Caco-2 (cell line): ENCODE data around the gene ANK3. TPM values are rescaled to one million over a fixed set of nuclear protein-coding genes. Genes with fewer than 3 reads are reported as not detected.

Source experiments
- BruUV-seq: library from RNA; stranded (reverse); fragments of 400-500 nt; replicated peaks from 2 replicates; lab custom pipeline; 2021; lab: Mats Ljungman, UMichigan
- CTCF ChIA-PET: fragments of 300-600 bp; sonication (Branson Sonifier 250); formaldehyde crosslinking; loops from one replicate; lab custom pipeline; 2022; ENCODE audit warnings: antibody characterized with exemption; lab: Charles Lee
- POLR2A ChIA-PET: fragments of 300-600 bp; sonication (Branson Sonifier 250); formaldehyde crosslinking; loops from one replicate; lab custom pipeline; 2022; ENCODE audit warnings: antibody characterized with exemption; lab: Charles Lee
- DNase-seq, 2 experiments: peaks; one replicate each; pipeline versions ENCODE4 v3.0.0 to v3.0.0-alpha.2; 2020 to 2022
- H3K27me3 ChIP-seq: replicated peaks from 2 replicates; pipeline ENCODE4 v1.6.0; 2011; ENCODE audit warnings: low read length; ENCODE audit not compliant: control insufficient read depth, insufficient read depth
- H3K36me3 ChIP-seq: 2 replicates; pipeline ENCODE4 v1.5.1; 2011; ENCODE audit warnings: low read length; ENCODE audit not compliant: control insufficient read depth, insufficient read depth
- H3K4me1 ChIP-seq: fragments of 250-450 bp; sonication (Bioruptor Pico); 2 replicates; pipeline ENCODE4 v1.5.1; 2020; ENCODE audit warnings: mild to moderate bottlenecking
- H3K4me3 ChIP-seq: 2 replicates; pipeline ENCODE4 v1.5.1; 2011; ENCODE audit warnings: low read depth, mild to moderate bottlenecking, control low read depth, low read length
- H3K9me3 ChIP-seq: fragments of 250-450 bp; sonication (Bioruptor Pico); 2 replicates; pipeline ENCODE4 v1.5.1; 2020; ENCODE audit warnings: mild to moderate bottlenecking, moderate library complexity
- H3K27ac Mint-ChIP-seq: one replicate; pipeline ENCODE4 v1.8.0; 2022; ENCODE audit warnings: mixed read lengths; ENCODE audit not compliant: unreplicated experiment
- H3K27me3 Mint-ChIP-seq: one replicate; pipeline ENCODE4 v1.8.0; 2022; ENCODE audit warnings: mixed read lengths; ENCODE audit not compliant: insufficient read depth, unreplicated experiment
- H3K36me3 Mint-ChIP-seq: one replicate; pipeline ENCODE4 v1.8.0; 2022; ENCODE audit warnings: mild to moderate bottlenecking, mixed read lengths; ENCODE audit not compliant: insufficient read depth, unreplicated experiment
- H3K4me1 Mint-ChIP-seq: one replicate; pipeline ENCODE4 v1.8.0; 2022; ENCODE audit warnings: low read depth, mixed read lengths; ENCODE audit not compliant: unreplicated experiment
- H3K4me3 Mint-ChIP-seq: one replicate; pipeline ENCODE4 v1.8.0; 2022; ENCODE audit warnings: mild to moderate bottlenecking, moderate library complexity, mixed read lengths; ENCODE audit not compliant: unreplicated experiment
- H3K9me3 Mint-ChIP-seq: one replicate; pipeline ENCODE4 v1.8.0; 2022; ENCODE audit warnings: mixed read lengths; ENCODE audit not compliant: unreplicated experiment
- CTCF ChIP-seq, 2 experiments: fragments of 200-600 bp in 1 of 2; IDR thresholded peaks; 1 replicate in 1 of 2; 2 replicates in 1 of 2; pipeline versions ENCODE4 v1.5.1 to v1.8.0; 2011 to 2022; ENCODE audit warnings: antibody characterized with exemption in 1 of 2, control low read depth in 1 of 2, inconsistent platforms in 1 of 2, low read depth in 1 of 2, low read length in 1 of 2, mild to moderate bottlenecking in 1 of 2, moderate library complexity in 1 of 2; ENCODE audit not compliant: insufficient read depth in 1 of 2, severe bottlenecking in 1 of 2, unreplicated experiment in 1 of 2
- intact Hi-C: fragments of 100-400 bp; cut with micrococcal nuclease; formaldehyde crosslinking; loops from one replicate; pipeline ENCODE4 v1.10.0; 2022; ENCODE audit not compliant: unreplicated experiment
- total RNA-seq: library from RNA; stranded (reverse); gene quantifications from 2 replicates; pipeline ENCODE4 v1.2.3, GENCODE V29; 2022

The ANK3 gene
- total RNA-seq, 1 experiment from 2014 or later, result 46.7 TPM

- no peak overlapping the region for H3K4me3 ChIP-seq
- CTCF ChIA-PET, result interaction anchor here (0.6 kb wide), 1 partner anchor 108 kb away, joined by 3 read pairs; no protein-coding TSS in a partner anchor
- no peaks in the 10 kb centered on the region for H3K36me3 Mint-ChIP-seq
- peaks cover 25% of the 10 kb centered on the region for H3K4me1 ChIP-seq
- TF ChIP-seq CTCF (IDR thresholded peaks at IDR 0.05; ENCODE audit: insufficient read depth in 1 of 2, low read depth in 1 of 2, low read length in 1 of 2, severe bottlenecking in 1 of 2, unreplicated experiment in 1 of 2), result no peak
- H3K27me3 Mint-ChIP-seq, result no peaks in the 10 kb centered on the region
- H3K27me3 ChIP-seq, result no peaks in the 10 kb centered on the region
- BruUV-seq, result no TSS peak
- H3K4me1 Mint-ChIP-seq, result peaks cover 39% of the 10 kb centered on the region
- DNase-seq, result no peak
- no peaks in the 10 kb centered on the region for H3K36me3 ChIP-seq
- intact Hi-C loops, result loop anchor here (2.0 kb wide), 1 partner anchor 27 kb away; no protein-coding TSS in a partner anchor
- no peak overlapping the region for H3K27ac Mint-ChIP-seq
- H3K9me3 Mint-ChIP-seq, result peaks cover 6% of the 10 kb centered on the region
- no peak overlapping the region for H3K4me3 Mint-ChIP-seq
- POLR2A ChIA-PET, result no interaction called here
- no peaks in the 10 kb centered on the region for H3K9me3 ChIP-seq
Observed at GRCh38 chr10:60309891-60310290, 79.8 kb downstream of the ANK3 start.

GRCh38 chr10:60309371-60309770, 80.3 kb downstream of the ANK3 start:
- H3K4me1 ChIP-seq, result peaks cover 24% of the 10 kb centered on the region
- no peaks in the 10 kb centered on the region for H3K27me3 ChIP-seq
- Mint-ChIP-seq H3K27ac (no peak overlapping the region), H3K9me3 (peaks cover 6% of the 10 kb centered on the region), H3K4me1 (peaks cover 35% of the 10 kb centered on the region), H3K27me3 (no peaks in the 10 kb centered on the region), H3K4me3 (no peak overlapping the region), H3K36me3 (no peaks in the 10 kb centered on the region)
- H3K4me3 ChIP-seq, result no peak overlapping the region
- H3K36me3 ChIP-seq, result no peaks in the 10 kb centered on the region
- no peak for TF ChIP-seq CTCF (IDR thresholded peaks at IDR 0.05; ENCODE audit: insufficient read depth in 1 of 2, low read depth in 1 of 2, low read length in 1 of 2, severe bottlenecking in 1 of 2, unreplicated experiment in 1 of 2)
- intact Hi-C loops, result no loop called here
- BruUV-seq, result no TSS peak
- no peaks in the 10 kb centered on the region for H3K9me3 ChIP-seq
- POLR2A ChIA-PET, result no interaction called here
- CTCF ChIA-PET, result no interaction called here
- no peak for DNase-seq

GRCh38 chr10:60305380-60305892, 84.2 kb downstream of the ANK3 start:
- H3K4me3 Mint-ChIP-seq, result no peak overlapping the region

More at GRCh38 chr10:60305380-60305892, 84.2 kb downstream of the ANK3 start:
- ChIA-PET POLR2A (interaction anchor here (0.7 kb wide), 1 partner anchor 120 kb away, joined by 3 read pairs; no protein-coding TSS in a partner anchor), CTCF (no interaction called here)
- Mint-ChIP-seq H3K4me1 (peaks cover 14% of the 10 kb centered on the region), H3K36me3 (no peaks in the 10 kb centered on the region), H3K9me3 (peaks cover 6% of the 10 kb centered on the region), H3K27me3 (no peaks in the 10 kb centered on the region), H3K27ac (no peak overlapping the region)
- TF ChIP-seq CTCF (IDR thresholded peaks at IDR 0.05; ENCODE audit: insufficient read depth in 1 of 2, low read depth in 1 of 2, low read length in 1 of 2, severe bottlenecking in 1 of 2, unreplicated experiment in 1 of 2), result no peak
- BruUV-seq, result no TSS peak
- no peaks in the 10 kb centered on the region for H3K27me3 ChIP-seq
- no peak for DNase-seq
- H3K4me1 ChIP-seq, result peaks cover 9% of the 10 kb centered on the region
- no peak overlapping the region for H3K4me3 ChIP-seq
- intact Hi-C loops, result no loop called here
- H3K36me3 ChIP-seq, result no peaks in the 10 kb centered on the region
- H3K9me3 ChIP-seq, result no peaks in the 10 kb centered on the region
